PC-9 (cell line): Measurements from ENCODE around the gene PSMA7. TPM values are rescaled to one million over a fixed set of nuclear protein-coding genes. Genes with fewer than 3 reads are reported as not detected.

ENCODE experiments used
- BruUV-seq: library from RNA; stranded (reverse); fragments of 400-500 nt; replicated peaks from 2 replicates; lab custom pipeline; 2021; lab: Mats Ljungman, UMichigan
- CTCF ChIA-PET: fragments of 300-600 bp; sonication (Branson Sonifier 250); formaldehyde crosslinking; loops from one replicate; lab custom pipeline; 2022; ENCODE audit warnings: antibody characterized with exemption; lab: Charles Lee
- POLR2A ChIA-PET: fragments of 300-600 bp; sonication (Branson Sonifier 250); formaldehyde crosslinking; loops from one replicate; lab custom pipeline; 2022; ENCODE audit warnings: antibody characterized with exemption; ENCODE audit not compliant: unreplicated experiment; lab: Charles Lee
- DNase-seq, 2 experiments: peaks; one replicate each; pipeline versions ENCODE4 v3.0.0 to v3.0.0-alpha.2; 2015 to 2022; ENCODE audit warnings: mixed read lengths in 1 of 2
- H2AFZ ChIP-seq: fragments of 200-600 bp; sonication (generic); 2 replicates; pipeline ENCODE4 v1.8.1; 2017; ENCODE audit warnings: antibody characterized with exemption
- H3F3A ChIP-seq: fragments of 200-600 bp; sonication (generic); 2 replicates; pipeline ENCODE4 v1.8.1; 2017; ENCODE audit warnings: antibody characterized with exemption, mild to moderate bottlenecking, low read depth; ENCODE audit not compliant: insufficient read depth
- H3K27ac ChIP-seq: fragments of 200-600 bp; sonication (generic); 2 replicates; pipeline ENCODE4 v1.6.1; 2016; ENCODE audit warnings: mixed run types
- H3K27me3 ChIP-seq: fragments of 200-600 bp; sonication (generic); 2 replicates; pipeline ENCODE4 v1.6.1; 2016; ENCODE audit warnings: low read depth, mixed run types; ENCODE audit not compliant: insufficient read depth
- H3K36me3 ChIP-seq: fragments of 200-600 bp; sonication (generic); 2 replicates; pipeline ENCODE4 v1.6.1; 2016; ENCODE audit warnings: low read depth, mixed run types
- H3K4me1 ChIP-seq: fragments of 200-600 bp; sonication (generic); replicated peaks from 2 replicates; pipeline ENCODE4 v1.6.1; 2016; ENCODE audit warnings: mixed run types; ENCODE audit not compliant: insufficient read depth
- H3K4me2 ChIP-seq: fragments of 200-600 bp; sonication (generic); 2 replicates; pipeline ENCODE4 v1.6.1; 2017; ENCODE audit warnings: mixed run types
- H3K4me3 ChIP-seq: fragments of 200-600 bp; sonication (generic); 2 replicates; pipeline ENCODE4 v1.6.1; 2016; ENCODE audit warnings: mixed run types
- H3K79me2 ChIP-seq: fragments of 200-600 bp; sonication (generic); 2 replicates; pipeline ENCODE4 v1.6.1; 2017; ENCODE audit warnings: low read depth, mixed run types
- H3K9me2 ChIP-seq: fragments of 200-600 bp; sonication (generic); 2 replicates; pipeline ENCODE4 v1.8.1; 2017; ENCODE audit warnings: mild to moderate bottlenecking; ENCODE audit not compliant: insufficient read depth
- H3K9me3 ChIP-seq: fragments of 200-600 bp; sonication (generic); 2 replicates; pipeline ENCODE4 v1.8.1; 2016; ENCODE audit warnings: low read depth; ENCODE audit not compliant: insufficient read depth
- H4K20me1 ChIP-seq: fragments of 200-600 bp; sonication (generic); 2 replicates; pipeline ENCODE4 v1.8.1; 2017; ENCODE audit not compliant: insufficient read depth
- EZH2 ChIP-seq: fragments of 200-600 bp; sonication (generic); IDR thresholded peaks from 2 replicates; pipeline ENCODE4 v1.8.0; 2017; ENCODE audit warnings: antibody characterized with exemption, low read depth
- intact Hi-C: fragments of 100-400 bp; cut with micrococcal nuclease; formaldehyde crosslinking; loops from one replicate; pipeline ENCODE4 v1.10.0; 2022; ENCODE audit not compliant: unreplicated experiment
- total RNA-seq: library from RNA; stranded (reverse); gene quantifications from 2 replicates; pipeline ENCODE4 v1.2.3, GENCODE V29; 2021
- TF ChIP-seq, protein P1 (sequence below): fragments of 200-600 bp; sonication (generic); conservative IDR thresholded peaks from 2 replicates; pipeline ENCODE4 v1.6.1; 2017; ENCODE audit warnings: mixed run types, antibody characterized with exemption, mild to moderate bottlenecking, moderate library complexity

The PSMA7 gene
- total RNA-seq, 1 experiment from 2014 or later, result 391 TPM

DNA sequence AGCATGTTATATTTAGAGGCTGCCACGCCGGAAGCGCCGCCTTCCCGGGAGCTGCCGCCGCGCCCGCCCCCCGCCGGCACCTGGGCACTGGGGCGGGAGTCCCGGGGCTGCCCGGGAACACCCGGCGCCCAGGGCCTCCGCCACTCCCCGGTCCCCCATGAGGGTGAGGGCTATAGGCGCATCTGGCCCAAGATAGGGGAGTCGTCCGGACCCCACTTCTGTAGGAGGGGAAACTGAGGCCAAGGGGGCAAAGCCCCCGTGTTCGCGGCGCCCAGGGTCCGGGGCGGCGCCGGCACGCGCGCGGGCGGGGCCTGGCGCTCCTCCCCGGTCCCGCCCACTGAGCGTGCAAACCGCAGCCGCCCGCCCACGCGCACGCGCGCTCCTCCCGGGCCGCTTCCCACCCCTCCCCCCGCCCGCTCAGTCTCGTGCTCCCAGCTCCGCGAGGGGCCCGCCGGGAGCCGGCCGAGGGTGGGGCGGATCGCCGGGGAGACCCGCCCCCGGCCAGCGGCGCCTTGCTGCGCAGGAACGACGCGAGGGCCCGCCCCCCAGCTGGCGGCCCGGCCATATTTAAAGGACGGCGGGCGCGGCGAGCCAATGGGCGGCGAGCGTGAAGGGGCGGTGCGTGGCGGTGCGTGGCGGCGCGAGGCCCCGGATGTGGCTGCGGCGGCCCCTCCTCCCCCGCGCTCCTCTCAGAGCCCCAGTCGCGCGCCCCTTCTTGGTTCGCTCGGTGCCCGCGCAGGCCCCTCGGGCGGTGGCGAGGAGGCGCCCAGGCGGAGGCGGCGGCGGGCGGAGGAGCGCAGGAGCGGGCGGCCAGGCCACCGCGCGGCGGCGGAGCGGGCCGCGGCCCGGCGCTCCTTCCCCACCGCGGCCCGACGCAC, 21.2 kb downstream of the PSMA7 start, which contains the start of gene LSM14B:
Gene LSM14B, plus strand, starts transcription at position 700 of the 878 bp plus-strand sequence. CDS start 192 bp downstream, outside the sequence.
- no TSS peak for BruUV-seq
- Histone ChIP-seq H3K79me2 (peaks cover 26% of the 10 kb centered on the region), H3K4me2 (peak within 1 kb of the TSS; percentile 87), H3K4me3 (peak within 1 kb of the TSS; percentile 80), H3K4me1 (peaks cover 15% of the 10 kb centered on the region), H2AFZ (peak within 1 kb of the TSS; percentile 99), H3K9me3 (no peaks in the 10 kb centered on the region), H3K27me3 (peaks cover 29% of the 10 kb centered on the region), H3K9me2 (no peaks in the 10 kb centered on the region), H3K36me3 (0 out of 2 replicates have a peak, but pooled peaks cover 12% of the 10 kb centered on the region), H4K20me1 (peaks cover 25% of the 10 kb centered on the region), H3F3A (peaks cover 17% of the 10 kb centered on the region), H3K27ac (peak within 1 kb of the TSS; percentile 95)
- TF ChIP-seq, protein P1, sequence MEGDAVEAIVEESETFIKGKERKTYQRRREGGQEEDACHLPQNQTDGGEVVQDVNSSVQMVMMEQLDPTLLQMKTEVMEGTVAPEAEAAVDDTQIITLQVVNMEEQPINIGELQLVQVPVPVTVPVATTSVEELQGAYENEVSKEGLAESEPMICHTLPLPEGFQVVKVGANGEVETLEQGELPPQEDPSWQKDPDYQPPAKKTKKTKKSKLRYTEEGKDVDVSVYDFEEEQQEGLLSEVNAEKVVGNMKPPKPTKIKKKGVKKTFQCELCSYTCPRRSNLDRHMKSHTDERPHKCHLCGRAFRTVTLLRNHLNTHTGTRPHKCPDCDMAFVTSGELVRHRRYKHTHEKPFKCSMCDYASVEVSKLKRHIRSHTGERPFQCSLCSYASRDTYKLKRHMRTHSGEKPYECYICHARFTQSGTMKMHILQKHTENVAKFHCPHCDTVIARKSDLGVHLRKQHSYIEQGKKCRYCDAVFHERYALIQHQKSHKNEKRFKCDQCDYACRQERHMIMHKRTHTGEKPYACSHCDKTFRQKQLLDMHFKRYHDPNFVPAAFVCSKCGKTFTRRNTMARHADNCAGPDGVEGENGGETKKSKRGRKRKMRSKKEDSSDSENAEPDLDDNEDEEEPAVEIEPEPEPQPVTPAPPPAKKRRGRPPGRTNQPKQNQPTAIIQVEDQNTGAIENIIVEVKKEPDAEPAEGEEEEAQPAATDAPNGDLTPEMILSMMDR, result no peak
- TF ChIP-seq EZH2, result no peak
- DNase-seq, result peak; percentile 86 to 99
- POLR2A ChIA-PET, result interaction anchor here (0.6 to 0.8 kb wide), 5 partner anchors 21 to 713 kb away, joined by 3 to 7 read pairs (median 4); partner anchors contain the start of genes PSMA7 and SS18L1
- intact Hi-C loops, result loop anchor here (1.0 to 5.0 kb wide), 4 partner anchors 21 to 110 kb away; partner anchors contain the start of genes PSMA7 and SS18L1
- CTCF ChIA-PET, result interaction anchor here (0.6 to 0.7 kb wide), 2 partner anchors 672 to 751 kb away, joined by 5 to 6 read pairs; no protein-coding TSS in a partner anchor

DNA sequence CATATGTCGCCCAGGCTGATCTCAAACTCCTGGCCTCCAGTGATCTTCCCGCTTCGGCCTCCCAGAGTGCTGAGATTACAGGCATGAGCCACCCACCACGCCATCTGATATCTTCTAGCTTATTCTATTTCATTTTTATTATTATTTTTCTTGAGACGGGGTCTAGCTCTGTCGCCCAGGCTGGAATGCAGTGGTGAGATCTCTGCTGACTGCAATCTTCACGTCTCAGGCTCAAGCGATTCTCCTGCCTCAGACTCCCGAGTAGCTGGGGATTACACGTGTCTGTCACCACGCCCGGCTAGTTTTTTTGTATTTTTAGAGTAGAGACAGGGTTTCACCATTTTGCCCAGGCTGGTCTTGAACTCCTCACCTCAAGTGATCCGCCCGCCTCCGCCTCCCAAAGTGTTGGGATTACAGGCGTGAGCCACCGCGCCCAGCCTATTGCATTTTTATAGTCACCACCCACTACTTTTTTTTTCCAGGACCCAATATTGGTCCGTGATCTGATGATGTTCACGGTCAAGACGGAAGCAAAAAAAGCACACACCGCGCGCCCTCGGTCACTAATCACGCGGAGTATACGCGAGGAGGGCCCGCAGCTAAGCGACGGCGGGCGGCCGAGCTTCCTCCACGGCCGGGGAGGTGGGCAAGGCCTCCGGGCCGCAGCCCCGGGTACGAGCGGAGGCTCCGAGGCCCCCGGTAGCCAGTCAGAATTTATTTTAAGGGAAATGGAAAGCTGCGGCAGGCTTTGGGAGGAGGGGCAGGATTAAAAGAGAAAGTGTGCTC, 22.0 kb downstream of the PSMA7 start:
- H3K9me3 ChIP-seq, result no peaks in the 10 kb centered on the region
- peaks cover 26% of the 10 kb centered on the region for H3K79me2 ChIP-seq
- peak overlapping the region; percentile 99 for H2AFZ ChIP-seq
- TF ChIP-seq EZH2, result no peak
- TF ChIP-seq, protein P1, result no peak
- peak overlapping the region; percentile 80 for H3K4me3 ChIP-seq
- H3K9me2 ChIP-seq, result no peaks in the 10 kb centered on the region
- H3K36me3 ChIP-seq, result 0 out of 2 replicates have a peak, but pooled peaks cover 11% of the 10 kb centered on the region
- peaks cover 15% of the 10 kb centered on the region for H3K4me1 ChIP-seq
- peaks cover 17% of the 10 kb centered on the region for H3F3A ChIP-seq
- H3K27me3 ChIP-seq, result peaks cover 37% of the 10 kb centered on the region
- peak overlapping the region; percentile 95 for H3K27ac ChIP-seq
- POLR2A ChIA-PET, result interaction anchor here (0.6 to 0.8 kb wide), 4 partner anchors 115 to 712 kb away, joined by 3 to 4 read pairs (median 4); no protein-coding TSS in a partner anchor
- H4K20me1 ChIP-seq, result peaks cover 25% of the 10 kb centered on the region
- CTCF ChIA-PET, result no interaction called here
- intact Hi-C loops, result loop anchor here (2.0 to 5.0 kb wide), 2 partner anchors 34 to 109 kb away; no protein-coding TSS in a partner anchor
- H3K4me2 ChIP-seq, result peak overlapping the region; percentile 87
- TSS peak; percentile 78 for BruUV-seq
- DNase-seq, result peak in 1 of 2 experiments; percentile 64

DNA sequence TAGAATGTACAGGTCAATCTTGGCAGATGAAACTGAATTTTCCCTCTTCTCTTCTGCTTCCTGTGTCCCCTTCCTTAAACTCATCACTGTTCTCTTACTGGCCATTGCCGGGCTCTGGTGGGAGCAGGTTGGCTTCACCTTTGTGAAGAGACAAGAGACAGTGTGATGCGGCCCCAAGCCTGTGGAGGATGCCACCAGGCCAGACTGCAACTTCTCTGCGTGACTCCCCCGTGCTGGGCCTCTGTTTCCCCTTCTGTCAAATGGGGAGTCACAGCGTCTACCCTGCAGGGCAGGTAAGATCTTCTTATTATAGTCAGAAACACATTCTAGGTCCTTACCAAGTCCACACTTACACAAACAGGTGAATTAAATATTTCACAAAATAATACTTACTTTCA, 22.8 kb downstream of the PSMA7 start:
- peaks cover 42% of the 10 kb centered on the region for H3K27me3 ChIP-seq
- no peak overlapping the region for H2AFZ ChIP-seq
- H3K36me3 ChIP-seq, result 0 out of 2 replicates have a peak, but pooled peaks cover 4% of the 10 kb centered on the region
- H3K4me2 ChIP-seq, result no peak overlapping the region
- peaks cover 17% of the 10 kb centered on the region for H3F3A ChIP-seq
- BruUV-seq, result no TSS peak
- peaks cover 23% of the 10 kb centered on the region for H3K79me2 ChIP-seq
- H3K27ac ChIP-seq, result no peak overlapping the region
- no peaks in the 10 kb centered on the region for H3K9me2 ChIP-seq
- no peak for DNase-seq
- TF ChIP-seq EZH2, result no peak
- TF ChIP-seq, protein P1, result no peak
- intact Hi-C loops, result loop anchor here (2.0 to 5.0 kb wide), 2 partner anchors 34 to 108 kb away; no protein-coding TSS in a partner anchor
- no peak overlapping the region for H3K4me3 ChIP-seq
- POLR2A ChIA-PET, result no interaction called here
- H3K9me3 ChIP-seq, result no peaks in the 10 kb centered on the region
- peaks cover 23% of the 10 kb centered on the region for H4K20me1 ChIP-seq
- peaks cover 15% of the 10 kb centered on the region for H3K4me1 ChIP-seq
- CTCF ChIA-PET, result no interaction called here
